ENCODE results near the gene ZNF628. TPM values are rescaled to one million over a fixed set of nuclear protein-coding genes. Genes with fewer than 3 reads are reported as not detected.

Gene ZNF628
- polyA plus RNA-seq, 3 donors, result 0.50 to 3.1 TPM; not detected in 1

GRCh38 chr19:55457683-55458457, 18.5 kb upstream of the ZNF628 start:
- WGBS (ENCODE audit: insufficient coverage), result 92% methylated on average over 9 of the region's 16 CpGs
- H3K36me3 ChIP-seq (replicated peaks in 1 of 2; ENCODE audit: control insufficient read depth in 1 of 2, insufficient read depth in 2 of 2, low read length in 2 of 2), result peaks cover 0 to 5% of the 10 kb centered on the region in 2 donors
- H3K4me3 ChIP-seq (replicated peaks in 1 of 3; ENCODE audit: low read depth in 2 of 3, low read length in 3 of 3), result no peak overlapping the region
- Mint-ChIP-seq H3K4me1 (peaks cover 18% of the 10 kb centered on the region), H3K27me3 (ENCODE audit: low read depth in 3 of 3) (peaks cover 8 to 10% (median 10%) of the 10 kb centered on the region in 3 donors), H3K4me3 (peak overlapping the region in 1 of 2 donors; percentile 27), H3K9me3 (peaks cover 0 to 7% (median 5%) of the 10 kb centered on the region in 7 donors), H3K36me3 (peaks cover 15 to 29% of the 10 kb centered on the region in 2 donors), H3K27ac (no peak overlapping the region)
- H3K9me3 ChIP-seq (replicated peaks in 1 of 2; ENCODE audit: control insufficient read depth in 1 of 2, insufficient read depth in 1 of 2, low read length in 2 of 2), result peaks cover 0 to 4% of the 10 kb centered on the region in 2 donors
- no peak overlapping the region for H3K4me2 ChIP-seq (replicated peaks; ENCODE audit: extremely low read depth, low read length, poor library complexity, severe bottlenecking)
- no peak overlapping the region for H3K9ac ChIP-seq (ENCODE audit: insufficient read depth, low read length, poor library complexity, severe bottlenecking)
- peaks cover 3% of the 10 kb centered on the region for H4K20me1 ChIP-seq (ENCODE audit: insufficient read depth, low read length)
- H2AFZ ChIP-seq (ENCODE audit: insufficient read depth, low read depth, low read length, poor library complexity, severe bottlenecking), result no peak overlapping the region
- no peak for DNase-seq
- no peaks in the 10 kb centered on the region for H3K79me2 ChIP-seq (ENCODE audit: insufficient read depth, low read length)
- peaks cover 0 to 4% of the 10 kb centered on the region in 2 donors for H3K27me3 ChIP-seq (ENCODE audit: control insufficient read depth in 2 of 2, insufficient read depth in 2 of 2, low read length in 2 of 2)
- intact Hi-C loops (cut with micrococcal nuclease), result loop anchor here (10.0 kb wide), 2 partner anchors 163 to 313 kb away; partner anchors contain the start of gene TNNT1 (in 1 of the 2)
- peaks cover 15 to 23% of the 10 kb centered on the region in 2 donors for H3K4me1 ChIP-seq (ENCODE audit: control insufficient read depth in 1 of 2, insufficient read depth in 2 of 2, low read length in 2 of 2)
- no peak overlapping the region for H3K27ac ChIP-seq (ENCODE audit: low read depth in 1 of 2, low read length in 2 of 2)
- no peak for TF ChIP-seq CTCF (IDR thresholded peaks at IDR 0.05)

- Histone ChIP-seq H3K9me3 (replicated peaks in 1 of 2; ENCODE audit: control insufficient read depth in 1 of 2, insufficient read depth in 1 of 2, low read length in 2 of 2) (no peaks in the 10 kb centered on the region), H3K9ac (ENCODE audit: insufficient read depth, low read length, poor library complexity, severe bottlenecking) (no peak overlapping the region), H3K27ac (ENCODE audit: low read depth in 1 of 2, low read length in 2 of 2) (no peak overlapping the region), H2AFZ (ENCODE audit: insufficient read depth, low read depth, low read length, poor library complexity, severe bottlenecking) (no peak overlapping the region), H3K27me3 (ENCODE audit: control insufficient read depth in 2 of 2, insufficient read depth in 2 of 2, low read length in 2 of 2) (no peaks in the 10 kb centered on the region), H3K79me2 (ENCODE audit: insufficient read depth, low read length) (no peaks in the 10 kb centered on the region), H3K4me2 (replicated peaks; ENCODE audit: extremely low read depth, low read length, poor library complexity, severe bottlenecking) (no peak overlapping the region), H4K20me1 (ENCODE audit: insufficient read depth, low read length) (peaks cover 3% of the 10 kb centered on the region), H3K4me3 (replicated peaks in 1 of 3; ENCODE audit: low read depth in 2 of 3, low read length in 3 of 3) (no peak overlapping the region), H3K36me3 (replicated peaks in 1 of 2; ENCODE audit: control insufficient read depth in 1 of 2, insufficient read depth in 2 of 2, low read length in 2 of 2) (peaks cover 0 to 5% of the 10 kb centered on the region in 2 donors), H3K4me1 (ENCODE audit: control insufficient read depth in 1 of 2, insufficient read depth in 2 of 2, low read length in 2 of 2) (peaks cover 15 to 24% of the 10 kb centered on the region in 2 donors)
- no peak overlapping the region for H3K4me3 Mint-ChIP-seq
- TF ChIP-seq CTCF (IDR thresholded peaks at IDR 0.05), result no peak
- peaks cover 4 to 17% of the 10 kb centered on the region in 2 donors for H3K36me3 Mint-ChIP-seq
- H3K27ac Mint-ChIP-seq, result peak overlapping the region in 1 of 7 donors; percentile 31
- peaks cover 0 to 3% (median 0%) of the 10 kb centered on the region in 3 donors for H3K27me3 Mint-ChIP-seq (ENCODE audit: low read depth in 3 of 3)
- intact Hi-C loops (cut with micrococcal nuclease), result loop anchor here (10.0 kb wide), 2 partner anchors 165 to 315 kb away; partner anchors contain the start of gene TNNT1 (in 1 of the 2)
- peaks cover 18% of the 10 kb centered on the region for H3K4me1 Mint-ChIP-seq
- 76% methylated on average over 4 of the region's 8 CpGs for WGBS (ENCODE audit: insufficient coverage)
- no peak for DNase-seq
- H3K9me3 Mint-ChIP-seq, result peaks cover 0 to 3% (median 0%) of the 10 kb centered on the region in 7 donors
These were observed 16.9 kb upstream of the ZNF628 start for GRCh38 chr19:55459551-55459949.
